GM23338 (cell line): ENCODE measurements around the gene CHKB. TPM values are rescaled to one million over a fixed set of nuclear protein-coding genes. Genes with fewer than 3 reads are reported as not detected.

Experiments
- ATAC-seq: fragments of 200-7000 bp; cut with Tn5 transposase; 3 replicates; pipeline ENCODE4 v1.9.1; 2020
- DNase-seq: peaks from one replicate; pipeline ENCODE4 v3.0.0-alpha.2; 2015; ENCODE audit warnings: low spot score
- H2AFZ ChIP-seq: fragments of 200-600 bp; sonication (generic); 2 replicates; pipeline ENCODE4 v1.8.0; 2016; ENCODE audit warnings: antibody characterized with exemption, mild to moderate bottlenecking, moderate library complexity
- H3F3A ChIP-seq: fragments of 200-600 bp; sonication (generic); replicated peaks from 2 replicates; pipeline ENCODE4 v1.8.0; 2017; ENCODE audit warnings: antibody characterized with exemption, mixed run types, low read depth
- H3K27ac ChIP-seq: fragments of 200-600 bp; sonication (generic); 2 replicates; pipeline ENCODE4 v1.6.1; 2016; ENCODE audit warnings: low read depth
- H3K27me3 ChIP-seq: fragments of 200-600 bp; sonication (generic); 2 replicates; pipeline ENCODE4 v1.8.0; 2016; ENCODE audit warnings: mild to moderate bottlenecking, mixed run types, moderate library complexity; ENCODE audit not compliant: insufficient read depth
- H3K36me3 ChIP-seq: fragments of 200-600 bp; sonication (generic); 2 replicates; pipeline ENCODE4 v1.8.0; 2016; ENCODE audit warnings: mild to moderate bottlenecking; ENCODE audit not compliant: insufficient read depth
- H3K4me1 ChIP-seq: fragments of 200-600 bp; sonication (generic); 2 replicates; pipeline ENCODE4 v1.8.0; 2016; ENCODE audit warnings: mild to moderate bottlenecking, moderate library complexity; ENCODE audit not compliant: insufficient read depth
- H3K4me2 ChIP-seq: fragments of 200-600 bp; sonication (generic); 2 replicates; pipeline ENCODE4 v1.7.1; 2017; ENCODE audit warnings: mixed run types
- H3K4me3 ChIP-seq: fragments of 200-600 bp; sonication (generic); 2 replicates; pipeline ENCODE4 v1.6.1; 2016; ENCODE audit warnings: mixed run types
- H3K79me2 ChIP-seq: fragments of 200-600 bp; sonication (generic); replicated peaks from 2 replicates; pipeline ENCODE4 v1.8.0; 2017; ENCODE audit warnings: mild to moderate bottlenecking; ENCODE audit not compliant: insufficient read depth
- H3K9me2 ChIP-seq: fragments of 200-600 bp; sonication (generic); 2 replicates; pipeline ENCODE4 v1.8.0; 2017; ENCODE audit not compliant: insufficient read depth
- H4K20me1 ChIP-seq: fragments of 200-600 bp; sonication (generic); replicated peaks from 2 replicates; pipeline ENCODE4 v1.8.0; 2017; ENCODE audit warnings: mild to moderate bottlenecking; ENCODE audit not compliant: insufficient read depth
- H3K27ac Mint-ChIP-seq: 2 replicates; pipeline ENCODE4 v1.8.0; 2020; ENCODE audit warnings: inconsistent platforms, mild to moderate bottlenecking, moderate library complexity, mixed read lengths
- H3K27me3 Mint-ChIP-seq: 3 replicates; pipeline ENCODE4 v1.8.0; 2022; ENCODE audit warnings: low read depth, mild to moderate bottlenecking, moderate library complexity, mixed read lengths, inconsistent platforms; ENCODE audit not compliant: insufficient read depth, poor library complexity
- H3K36me3 Mint-ChIP-seq: 3 replicates; pipeline ENCODE4 v1.8.0; 2021; ENCODE audit warnings: low read depth, mild to moderate bottlenecking, inconsistent platforms, moderate library complexity, mixed read lengths
- H3K4me1 Mint-ChIP-seq: 3 replicates; pipeline ENCODE4 v1.8.0; 2020; ENCODE audit warnings: mild to moderate bottlenecking, inconsistent platforms, mixed read lengths
- H3K4me3 Mint-ChIP-seq: 3 replicates; pipeline ENCODE4 v1.8.0; 2021; ENCODE audit warnings: moderate library complexity, mild to moderate bottlenecking, inconsistent platforms, mixed read lengths
- H3K9me3 Mint-ChIP-seq: 3 replicates; pipeline ENCODE4 v1.8.0; 2020; ENCODE audit warnings: moderate library complexity, mild to moderate bottlenecking, inconsistent platforms, mixed read lengths
- CTCF ChIP-seq, 2 experiments: fragments of 200-600 bp in 1 of 2; sonication (generic) in 1 of 2; conservative IDR thresholded peaks; 2 replicates each; pipeline versions ENCODE4 v1.5.1 to v1.6.1; 2016 to 2017; ENCODE audit warnings: antibody characterized with exemption in 2 of 2, low read depth in 2 of 2, mild to moderate bottlenecking in 2 of 2, moderate library complexity in 1 of 2
- ETS1 ChIP-seq: IDR thresholded peaks from 2 replicates; pipeline ENCODE4 v1.6.1; 2016; ENCODE audit warnings: antibody characterized with exemption
- EZH2 ChIP-seq: fragments of 200-600 bp; sonication (generic); IDR thresholded peaks from one replicate; pipeline ENCODE4 v1.8.0; 2017; ENCODE audit warnings: antibody characterized with exemption, mild to moderate bottlenecking, low read depth; ENCODE audit not compliant: unreplicated experiment
- EZH2phosphoT487 ChIP-seq: fragments of 200-600 bp; sonication (generic); IDR thresholded peaks from one replicate; pipeline ENCODE4 v1.8.1; 2018; ENCODE audit warnings: antibody characterized with exemption; ENCODE audit not compliant: unreplicated experiment
- JUNB ChIP-seq: IDR thresholded peaks from one replicate; pipeline ENCODE4 v1.6.1; 2016; ENCODE audit warnings: antibody characterized with exemption; ENCODE audit not compliant: unreplicated experiment
- NANOG ChIP-seq: IDR thresholded peaks from 2 replicates; pipeline ENCODE4 v1.6.1; 2016; ENCODE audit warnings: antibody characterized with exemption, borderline replicate concordance
- POLR2AphosphoS5 ChIP-seq: IDR thresholded peaks from 2 replicates; pipeline ENCODE4 v1.6.1; 2016; ENCODE audit warnings: antibody characterized with exemption, low read depth
- REST ChIP-seq: IDR thresholded peaks from one replicate; pipeline ENCODE4 v1.6.1; 2018; ENCODE audit warnings: antibody characterized with exemption; ENCODE audit not compliant: unreplicated experiment
- STAT1 ChIP-seq: IDR thresholded peaks from one replicate; pipeline ENCODE4 v1.6.1; 2016; ENCODE audit warnings: antibody characterized with exemption; ENCODE audit not compliant: unreplicated experiment
- ZNF331 ChIP-seq: fragments of 250-450 bp; sonication (Bioruptor Pico); IDR thresholded peaks from 2 replicates; pipeline ENCODE4 v1.5.0; 2020; ENCODE audit warnings: low read depth, mild to moderate bottlenecking, moderate library complexity
- polyA plus RNA-seq: library from polyadenylated mRNA; unstranded; fragments of >200 nt; fragmentation: Nextera tagmentation; extraction: Ambion mirVana; gene quantifications from 2 replicates; pipeline ENCODE4 v1.2.1, GENCODE V29; 2016
- total RNA-seq: library from RNA; depleted of rRNA; stranded (reverse); fragments of >200 nt; shearing (Covaris generic); gene quantifications from 2 replicates; pipeline ENCODE4 v1.2.3, GENCODE V29; 2014

CHKB gene
- total and polyA plus RNA-seq, 2 experiments from 2014 or later, result 51.2 to 61.6 TPM

- H2AFZ ChIP-seq, result peak overlapping the region; percentile 76; the same call in 1 of the 2 replicates
- no peaks in the 10 kb centered on the region for H3K36me3 ChIP-seq
- H3K9me2 ChIP-seq, result no peaks in the 10 kb centered on the region
- TF ChIP-seq REST (peak; percentile 13), POLR2AphosphoS5 (no peak), EZH2 (peak; percentile 90)
- Mint-ChIP-seq H3K36me3 (peaks cover 3% of the 10 kb centered on the region; the same call in 1 of the 3 replicates), H3K4me3 (0 out of 3 replicates have a peak overlapping the region, but pooled peaks have one; percentile 27), H3K27me3 (peaks cover 65% of the 10 kb centered on the region), H3K9me3 (0 out of 3 replicates have a peak, but pooled peaks cover 3% of the 10 kb centered on the region), H3K4me1 (peaks cover 16% of the 10 kb centered on the region), H3K27ac (no peak overlapping the region)
- ATAC-seq, result peak; percentile 20
- H3K4me3 ChIP-seq, result peak overlapping the region; percentile 51
- DNase-seq, result peak; percentile 60
- no peaks in the 10 kb centered on the region for H4K20me1 ChIP-seq
- peaks cover 76% of the 10 kb centered on the region for H3K27me3 ChIP-seq
- peak overlapping the region; percentile 81 for H3K4me2 ChIP-seq
- H3K79me2 ChIP-seq, result no peaks in the 10 kb centered on the region
- no peak overlapping the region for H3K27ac ChIP-seq
- no peaks in the 10 kb centered on the region for H3F3A ChIP-seq
- H3K4me1 ChIP-seq, result no peaks in the 10 kb centered on the region; the same call in 1 of the 2 replicates
These were observed 21.0 kb upstream of the CHKB start for GRCh38 chr22:50603511-50604255.

- no peak for TF ChIP-seq CTCF (conservative IDR thresholded peaks at IDR 0.05; ENCODE audit: low read depth in 2 of 2)
- no peak for TF ChIP-seq STAT1
- no peak for TF ChIP-seq ETS1
- TF ChIP-seq ZNF331 (CRISPR knock-in tag), result no peak
- TF ChIP-seq JUNB, result no peak
- TF ChIP-seq NANOG, result no peak
- no peak for TF ChIP-seq POLR2AphosphoS5
- no peak for TF ChIP-seq EZH2phosphoT487
- peak; percentile 40 for TF ChIP-seq EZH2
- Mint-ChIP-seq H3K27me3 (peaks cover 67% of the 10 kb centered on the region), H3K9me3 (0 out of 3 replicates have a peak, but pooled peaks cover 3% of the 10 kb centered on the region), H3K36me3 (peaks cover 3% of the 10 kb centered on the region; the same call in 1 of the 3 replicates), H3K4me1 (peaks cover 16% of the 10 kb centered on the region), H3K4me3 (peak overlapping the region; percentile 63), H3K27ac (no peak overlapping the region)
- no peaks in the 10 kb centered on the region for H3K9me2 ChIP-seq
- no peaks in the 10 kb centered on the region for H4K20me1 ChIP-seq
- H2AFZ ChIP-seq, result no peak overlapping the region
- DNase-seq, result no peak
- H3K4me3 ChIP-seq, result no peak overlapping the region
- no peaks in the 10 kb centered on the region for H3K36me3 ChIP-seq
- no peak for ATAC-seq
- H3F3A ChIP-seq, result no peaks in the 10 kb centered on the region
- no peaks in the 10 kb centered on the region; the same call in 1 of the 2 replicates for H3K4me1 ChIP-seq
- H3K4me2 ChIP-seq, result no peak overlapping the region
- no peaks in the 10 kb centered on the region for H3K79me2 ChIP-seq
- no peak overlapping the region for H3K27ac ChIP-seq
- peaks cover 89% of the 10 kb centered on the region for H3K27me3 ChIP-seq
These were observed 19.7 kb upstream of the CHKB start for GRCh38 chr22:50602338-50602700.
